Suppressor macrophage (primary cell): ENCODE results near the gene SBF2.
"Not testable (repeated sequence)": the region's sequence is repeated elsewhere in the genome, so short reads cannot be mapped to it uniquely, and the experiment has no call there.

ENCODE experiments used
- DNase-seq, 4 experiments: peaks; one replicate each; pipeline ENCODE4 v3.0.0-alpha.2; 2020 to 2022

The SBF2 gene

DNA sequence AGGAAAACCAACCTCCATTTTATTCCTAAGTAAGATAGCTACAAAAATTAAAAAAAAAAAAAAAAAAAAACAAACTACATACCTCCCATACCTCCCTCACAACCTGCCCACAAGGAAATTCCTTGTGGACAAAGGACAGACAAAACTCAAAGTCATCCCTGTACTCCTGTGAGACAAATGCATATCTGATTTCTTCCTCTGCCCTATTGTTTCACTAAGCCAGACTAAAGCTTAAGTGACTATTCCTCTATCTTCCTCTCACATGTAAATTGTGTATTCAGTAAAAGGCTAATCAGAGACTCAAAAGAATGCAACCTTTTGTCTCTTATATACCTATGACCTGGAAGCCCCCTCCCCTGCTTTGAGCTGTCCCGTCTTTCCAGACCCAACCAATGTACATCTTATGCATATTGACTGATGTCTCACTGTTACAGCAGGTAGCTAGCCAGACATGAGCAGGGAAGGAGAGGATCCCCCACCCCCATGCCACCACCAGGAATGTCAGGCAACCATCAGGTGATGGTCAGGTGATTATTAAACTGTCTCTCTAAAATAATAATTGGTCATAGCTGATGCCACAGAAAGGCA, 289.4 kb downstream of the SBF2 start:
- no peak for DNase-seq

- no peak for DNase-seq
Observed at GRCh38 chr11:10002221-10002620, 291.8 kb downstream of the SBF2 start.

DNA sequence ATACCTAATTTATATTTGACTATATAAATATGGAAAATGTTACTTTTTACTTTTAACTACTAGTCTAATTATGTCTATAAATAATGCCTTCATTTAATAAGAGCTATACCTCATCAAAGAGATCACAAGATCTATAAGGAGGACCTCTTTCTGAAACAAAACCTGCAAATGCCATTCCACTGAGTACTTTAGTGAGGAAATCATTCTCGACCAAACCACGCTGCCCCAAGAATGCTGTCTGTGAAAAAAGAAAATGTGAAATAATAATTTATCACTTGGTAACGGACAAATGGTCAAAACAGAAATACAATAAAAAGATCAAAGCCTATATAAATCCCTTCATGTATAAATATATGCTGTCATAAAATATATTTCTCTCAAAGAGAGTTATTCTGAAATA, 301.7 kb downstream of the SBF2 start:
- DNase-seq, result no peak

DNA sequence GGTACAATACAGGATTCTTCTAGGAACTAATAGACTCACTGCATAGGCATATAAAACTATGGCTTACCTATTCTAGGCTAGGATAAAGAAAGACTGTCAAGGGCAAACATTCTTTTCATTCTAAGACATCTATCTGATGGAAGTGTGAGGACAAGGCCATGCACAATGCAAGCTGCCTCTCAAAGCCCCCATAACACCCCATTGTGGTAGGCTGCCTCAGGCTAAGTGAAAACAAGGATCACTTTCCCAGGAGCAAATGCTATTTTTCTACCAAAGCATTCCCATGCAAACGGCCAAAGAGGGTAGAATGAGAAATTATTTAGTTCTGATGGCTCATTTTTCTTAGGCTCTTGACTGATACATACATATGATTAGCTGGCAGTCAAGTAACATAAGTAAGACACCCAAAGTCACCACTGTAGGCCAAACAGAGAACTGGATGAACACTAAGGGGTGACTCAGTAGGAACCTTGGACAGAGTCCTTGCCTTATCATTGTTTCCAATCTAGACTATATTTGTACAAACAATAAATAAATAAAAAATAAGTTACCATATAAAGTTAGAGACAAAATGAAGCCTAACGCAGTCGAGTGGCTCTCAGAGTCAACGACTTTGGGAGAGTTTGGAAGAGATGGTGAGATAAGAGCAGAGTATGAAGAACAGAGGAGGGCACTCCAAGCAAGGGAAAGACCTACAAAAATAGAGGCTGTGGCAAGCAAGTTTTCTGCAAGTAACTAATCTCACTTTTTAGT, 303.6 kb downstream of the SBF2 start:
- DNase-seq, result peak in 1 of 4 experiments; percentile 3

- DNase-seq, result not testable (repeated sequence)
Observed at GRCh38 chr11:9987303-9987702, 306.7 kb downstream of the SBF2 start.

- no peak for DNase-seq
Observed at GRCh38 chr11:9982796-9983579, 311.0 kb downstream of the SBF2 start.

GRCh38 chr11:9982127-9982795, 311.8 kb downstream of the SBF2 start:
- DNase-seq, result peak in 1 of 4 experiments; percentile 3

- DNase-seq, result no peak
Observed at GRCh38 chr11:9980931-9981330, 313.1 kb downstream of the SBF2 start.

GRCh38 chr11:9977554-9977953, 316.5 kb downstream of the SBF2 start:
- no peak for DNase-seq

GRCh38 chr11:9974375-9974774, 319.6 kb downstream of the SBF2 start:
- no peak for DNase-seq

GRCh38 chr11:9973921-9974320, 320.1 kb downstream of the SBF2 start:
- no peak for DNase-seq

GRCh38 chr11:9972989-9973388, 321.0 kb downstream of the SBF2 start:
- peak; percentile 31 to 71 (median 50) for DNase-seq

DNA sequence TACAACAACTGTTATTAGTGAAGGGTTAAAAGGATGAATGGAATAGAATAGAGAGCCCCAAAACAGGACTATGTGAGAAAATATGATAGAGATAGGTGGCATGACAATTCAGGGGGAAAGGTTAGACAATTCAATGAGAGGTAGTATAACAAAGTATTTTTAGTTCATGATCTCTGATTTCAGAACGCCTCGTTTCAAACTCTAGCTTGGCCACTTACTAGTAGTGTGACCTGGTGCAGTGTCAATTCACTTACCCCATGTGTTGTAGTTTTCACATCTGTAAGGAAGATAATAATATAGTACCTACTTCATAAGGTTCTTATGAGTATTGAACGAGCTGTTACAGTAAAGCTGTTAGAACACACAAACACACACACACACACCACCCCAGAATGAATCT, 322.1 kb downstream of the SBF2 start:
- no peak for DNase-seq

- DNase-seq, result no peak
Observed at GRCh38 chr11:9969068-9969467, 325.0 kb downstream of the SBF2 start.

DNA sequence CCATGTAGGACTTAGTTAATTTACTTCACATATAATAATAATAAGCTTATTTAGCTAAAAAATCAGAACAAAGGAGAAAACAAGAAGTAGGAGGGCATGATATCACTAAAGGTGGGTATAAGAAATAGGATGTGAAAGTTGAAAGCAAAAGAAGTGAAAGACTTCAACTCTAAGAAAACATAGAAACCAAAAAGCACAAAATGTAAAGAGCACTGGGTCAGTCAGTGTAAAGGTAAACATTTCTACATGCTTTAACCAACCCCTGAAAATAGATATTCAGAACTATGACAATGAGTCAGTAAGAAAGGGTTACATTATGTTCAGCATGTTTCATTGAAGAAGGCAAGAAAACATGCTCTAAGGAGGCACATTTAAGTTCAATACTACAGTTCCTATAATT, 331.3 kb downstream of the SBF2 start:
- DNase-seq, result no peak

DNA sequence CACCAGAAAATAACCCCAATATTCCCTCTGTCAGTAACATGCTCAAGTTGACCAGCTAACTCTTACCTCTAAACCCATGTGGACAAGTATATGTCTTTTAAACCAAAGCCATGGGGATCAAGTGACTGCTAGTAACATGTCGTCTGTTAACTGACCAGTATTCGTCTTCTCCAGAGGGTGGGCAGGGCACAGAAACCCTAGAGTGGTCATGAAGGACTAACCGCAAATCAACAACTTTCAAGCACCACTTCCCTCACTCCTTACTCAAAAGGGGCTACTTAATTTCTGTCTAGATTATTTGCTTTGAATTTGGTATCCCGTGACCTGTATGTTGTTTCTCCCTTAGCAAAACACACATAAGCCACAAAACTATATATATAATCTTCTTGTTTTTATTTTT, 336.9 kb downstream of the SBF2 start:
- no peak for DNase-seq

DNA sequence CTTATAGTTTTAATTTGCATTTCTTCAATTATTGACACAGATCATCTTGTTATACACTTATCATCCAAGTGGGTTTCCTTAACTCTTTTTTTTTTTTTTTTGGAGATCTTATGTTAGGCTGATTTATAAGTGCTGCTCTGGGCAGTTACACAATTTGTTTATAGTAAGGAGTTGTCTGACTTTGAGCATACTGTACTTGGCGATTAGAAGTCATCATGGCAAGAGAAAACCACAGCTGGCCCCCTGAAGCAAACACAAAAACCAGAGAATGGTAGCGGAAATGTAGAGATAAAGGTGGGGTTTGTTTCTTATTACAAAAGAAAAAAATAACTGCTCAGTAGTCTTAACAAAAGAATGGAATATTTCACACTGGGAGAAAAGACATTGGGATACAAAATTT, 337.5 kb downstream of the SBF2 start:
- no peak for DNase-seq

GRCh38 chr11:9955391-9955790, 338.6 kb downstream of the SBF2 start:
- no peak for DNase-seq

- DNase-seq, result no peak
Observed at GRCh38 chr11:9953994-9954626, 339.9 kb downstream of the SBF2 start.

- no peak for DNase-seq
Observed at GRCh38 chr11:9952511-9953196, 341.4 kb downstream of the SBF2 start.

GRCh38 chr11:9951807-9952206, 342.2 kb downstream of the SBF2 start:
- no peak for DNase-seq

DNA sequence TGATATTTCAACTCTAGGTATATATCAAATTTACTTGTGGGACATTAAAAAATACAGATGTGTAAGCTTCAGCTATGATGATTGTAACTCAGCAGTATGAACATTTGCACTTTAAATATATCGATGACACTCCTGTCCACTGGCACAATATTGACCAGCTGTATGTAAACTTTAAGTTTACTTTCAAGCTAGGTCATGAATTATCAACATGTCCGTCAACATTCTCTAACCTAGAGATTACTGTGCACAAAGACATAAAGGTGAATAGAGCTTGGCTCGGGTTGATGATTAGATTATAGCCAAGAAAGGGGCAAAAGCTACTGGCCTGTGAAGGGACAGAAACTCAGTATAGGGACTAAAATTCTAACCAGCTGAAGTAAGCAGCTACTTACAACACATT, 343.6 kb downstream of the SBF2 start:
- DNase-seq, result no peak
